Peyer's patch (tissue), 4 donors: ENCODE data around the gene ATG7. TPM values are rescaled to one million over a fixed set of nuclear protein-coding genes. Genes with fewer than 3 reads are reported as not detected.

Experiments
- DNase-seq, 3 donors: peaks; one replicate each; pipeline ENCODE4 v3.0.0-alpha.2; 2017 to 2019
- H3K27ac ChIP-seq, 4 donors: fragments of 200-600 bp; sonication (generic); one replicate each; pipeline ENCODE4 v1.5.1; 2016 to 2019
- H3K27me3 ChIP-seq, 2 donors: fragments of 200-600 bp; sonication (generic); one replicate each; pipeline ENCODE4 v1.5.1; 2019
- H3K36me3 ChIP-seq, 3 donors: fragments of 200-600 bp; sonication (generic); one replicate each; pipeline ENCODE4 v1.5.1; 2016 to 2019
- H3K4me1 ChIP-seq, 4 donors: fragments of 200-600 bp; sonication (generic); one replicate each; pipeline ENCODE4 v1.5.1; 2016 to 2019
- H3K4me3 ChIP-seq, 4 donors: fragments of 200-600 bp; sonication (generic); 1 replicate in 3 of 4; 2 replicates in 1 of 4; pipeline ENCODE4 v1.5.1; 2016 to 2019; ENCODE audit warnings: mild to moderate bottlenecking in 1 of 4
- H3K9me3 ChIP-seq, 4 donors: fragments of 200-600 bp; sonication (generic); one replicate each; pipeline ENCODE4 v1.5.1; 2016 to 2019; ENCODE audit warnings: mild to moderate bottlenecking in 1 of 4
- CTCF ChIP-seq, 6 experiments: fragments of 450-650 bp in 4 of 6; fragments of 200-600 bp in 2 of 6; sonication (generic) in 1 of 6; IDR thresholded peaks; one replicate each; pipeline ENCODE4 v1.5.1; 2017 to 2019; ENCODE audit warnings: antibody characterized with exemption in 6 of 6, mild to moderate bottlenecking in 3 of 6, moderate library complexity in 1 of 6
- POLR2A ChIP-seq, 2 donors: fragments of 450-650 bp; IDR thresholded peaks; one replicate each; pipeline ENCODE4 v1.5.1; 2017; ENCODE audit warnings: antibody characterized with exemption in 2 of 2, mild to moderate bottlenecking in 2 of 2, moderate library complexity in 2 of 2
- total RNA-seq, 4 donors: library from RNA; depleted of rRNA; stranded (reverse); fragments of >200 nt; gene quantifications; one replicate each; pipeline ENCODE4 v1.1.0, GENCODE V29; 2016

Gene ATG7
- total RNA-seq, 4 donors from 2014 or later: 45.2 to 126 (median 70.8) TPM

DNA sequence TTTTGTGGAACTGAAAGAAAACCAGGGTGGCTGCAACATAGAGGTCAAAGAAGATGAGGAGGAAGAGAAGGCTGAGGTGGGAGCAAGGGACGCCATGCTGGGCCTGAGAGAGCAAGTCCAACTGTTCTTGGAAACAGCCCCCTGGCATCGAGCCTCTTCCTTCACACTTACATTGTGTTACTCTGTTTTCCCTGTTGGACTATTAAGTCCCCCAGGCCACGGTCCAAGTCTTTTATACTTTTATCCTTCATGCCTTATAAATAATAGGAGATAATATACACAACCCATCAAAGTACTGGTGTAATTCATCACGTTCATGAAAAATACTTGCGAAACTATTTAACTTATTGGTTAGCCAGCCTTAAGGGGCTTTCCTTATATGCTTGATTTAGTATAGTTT, 79.3 kb downstream of the ATG7 start:
- Histone ChIP-seq H3K36me3 (peaks cover 0 to 27% (median 0%) of the 10 kb centered on the region in 3 donors), H3K4me1 (no peaks in the 10 kb centered on the region), H3K9me3 (no peaks in the 10 kb centered on the region), H3K27ac (no peak overlapping the region), H3K4me3 (no peak overlapping the region), H3K27me3 (no peaks in the 10 kb centered on the region)
- no peak for DNase-seq
- TF ChIP-seq CTCF (IDR thresholded peaks at IDR 0.05): no peak
- TF ChIP-seq POLR2A (IDR thresholded peaks at IDR 0.05): no peak

GRCh38 chr3:11356269-11356668, 84.1 kb downstream of the ATG7 start:
- H3K36me3 ChIP-seq: peaks cover 0 to 35% (median 0%) of the 10 kb centered on the region in 3 donors
- TF ChIP-seq CTCF (IDR thresholded peaks at IDR 0.05): no peak
- no peak for TF ChIP-seq POLR2A (IDR thresholded peaks at IDR 0.05)
- H3K27me3 ChIP-seq: no peaks in the 10 kb centered on the region
- no peak overlapping the region for H3K4me3 ChIP-seq
- DNase-seq: no peak
- H3K9me3 ChIP-seq: no peaks in the 10 kb centered on the region
- H3K27ac ChIP-seq: no peak overlapping the region
- H3K4me1 ChIP-seq: no peaks in the 10 kb centered on the region

DNA sequence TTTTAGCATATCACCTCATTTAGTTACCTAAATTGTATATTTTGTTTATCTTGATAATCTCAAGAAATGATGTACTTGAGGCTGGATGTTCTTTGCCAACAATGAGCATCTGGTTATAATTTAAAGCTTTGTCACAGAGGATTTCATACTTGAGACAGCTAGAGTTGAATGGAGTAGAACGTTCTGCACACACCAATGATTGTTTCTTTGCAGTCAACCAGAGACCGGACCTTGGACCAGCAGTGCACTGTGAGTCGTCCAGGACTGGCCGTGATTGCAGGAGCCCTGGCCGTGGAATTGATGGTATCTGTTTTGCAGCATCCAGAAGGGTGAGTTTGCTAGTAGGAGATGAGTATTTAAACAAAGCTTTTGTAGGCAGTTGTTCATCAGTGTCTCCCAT, 90.4 kb downstream of the ATG7 start:
- H3K9me3 ChIP-seq: no peaks in the 10 kb centered on the region
- DNase-seq: no peak
- H3K4me3 ChIP-seq: no peak overlapping the region
- H3K4me1 ChIP-seq: peaks cover 0 to 11% (median 0%) of the 10 kb centered on the region in 4 donors
- no peaks in the 10 kb centered on the region for H3K27me3 ChIP-seq
- peaks cover 0 to 78% (median 0%) of the 10 kb centered on the region in 3 donors for H3K36me3 ChIP-seq
- no peak overlapping the region for H3K27ac ChIP-seq
- TF ChIP-seq POLR2A (IDR thresholded peaks at IDR 0.05): no peak
- no peak for TF ChIP-seq CTCF (IDR thresholded peaks at IDR 0.05)

DNA sequence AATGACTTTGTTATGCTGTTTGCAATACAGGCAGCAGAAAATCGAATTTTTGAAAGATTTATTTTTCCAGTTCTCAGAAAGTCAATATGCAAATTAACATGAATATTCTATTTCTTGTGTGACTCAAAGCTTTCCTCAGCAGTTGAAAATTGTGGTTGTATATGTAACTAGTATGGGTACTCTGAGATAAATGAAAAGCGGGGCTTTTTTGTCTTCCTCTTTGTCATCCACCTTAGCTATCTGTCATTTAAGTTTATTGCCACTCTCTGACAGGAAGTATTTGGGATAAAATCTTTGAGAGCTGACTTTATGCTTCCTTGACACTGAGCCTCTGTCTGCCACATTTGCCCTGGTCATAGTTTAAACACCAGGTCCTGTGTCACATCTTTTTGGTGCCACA, 91.5 kb downstream of the ATG7 start:
- Histone ChIP-seq H3K9me3 (no peaks in the 10 kb centered on the region), H3K27me3 (no peaks in the 10 kb centered on the region), H3K36me3 (peaks cover 0 to 69% (median 0%) of the 10 kb centered on the region in 3 donors), H3K4me1 (peaks cover 0 to 12% (median 0%) of the 10 kb centered on the region in 4 donors), H3K27ac (no peak overlapping the region), H3K4me3 (no peak overlapping the region)
- no peak for TF ChIP-seq CTCF (IDR thresholded peaks at IDR 0.05)
- TF ChIP-seq POLR2A (IDR thresholded peaks at IDR 0.05): no peak
- no peak for DNase-seq

GRCh38 chr3:11364181-11364580, 92.0 kb downstream of the ATG7 start:
- TF ChIP-seq POLR2A (IDR thresholded peaks at IDR 0.05) (no peak), CTCF (IDR thresholded peaks at IDR 0.05) (no peak)

More at GRCh38 chr3:11364181-11364580, 92.0 kb downstream of the ATG7 start:
- Histone ChIP-seq H3K36me3 (peaks cover 0 to 67% (median 0%) of the 10 kb centered on the region in 3 donors), H3K27ac (no peak overlapping the region), H3K4me1 (peaks cover 0 to 12% (median 0%) of the 10 kb centered on the region in 4 donors), H3K4me3 (no peak overlapping the region), H3K9me3 (no peaks in the 10 kb centered on the region), H3K27me3 (no peaks in the 10 kb centered on the region)
- no peak for DNase-seq
